BJ (cell line): Measurements from ENCODE around the gene MKRN2. TPM values are rescaled to one million over a fixed set of nuclear protein-coding genes. Genes with fewer than 3 reads are reported as not detected.

Experiments
- CTCF ChIA-PET: fragments of 350-600 bp; formaldehyde crosslinking; extraction: SDS; loops from one replicate; lab custom pipeline; 2021; ENCODE audit warnings: antibody characterized with exemption, inconsistent platforms; lab: Yijun Ruan, JAX
- POLR2A ChIA-PET: fragments of 300-600 bp; sonication (Branson Sonifier 250); formaldehyde crosslinking; extraction: SDS; loops from one replicate; lab custom pipeline; 2021; ENCODE audit warnings: antibody characterized with exemption; lab: Charles Lee
- DNase-seq: peaks from one replicate; pipeline ENCODE4 v3.0.0-alpha.2; 2011; ENCODE audit warnings: low read depth
- H3K27me3 ChIP-seq: 2 replicates; pipeline ENCODE4 v1.6.0; 2011; ENCODE audit warnings: low read length; ENCODE audit not compliant: control insufficient read depth, insufficient read depth
- H3K36me3 ChIP-seq: 2 replicates; pipeline ENCODE4 v1.5.1; 2011; ENCODE audit warnings: low read length; ENCODE audit not compliant: control insufficient read depth, insufficient read depth
- H3K4me3 ChIP-seq: 2 replicates; pipeline ENCODE4 v1.5.1; 2011; ENCODE audit warnings: low read depth, mild to moderate bottlenecking, control low read depth, low read length
- CTCF ChIP-seq: IDR thresholded peaks from 2 replicates; pipeline ENCODE4 v1.5.1; 2011; ENCODE audit warnings: low read depth, mild to moderate bottlenecking, control low read depth, inconsistent platforms, low read length, moderate library complexity; ENCODE audit not compliant: insufficient read depth
- polyA plus RNA-seq: library from polyadenylated mRNA; depleted of rRNA; stranded (reverse); fragments of >200 nt; gene quantifications from 2 replicates; pipeline ENCODE4 v1.2.3, GENCODE V29; 2011

Gene MKRN2
- polyA plus RNA-seq, 1 experiment = 56.2 TPM

GRCh38 chr3:12613250-12613649 lies 56.4 kb downstream of the MKRN2 start:
- no peak overlapping the region for H3K4me3 ChIP-seq
- H3K27me3 ChIP-seq = no peaks in the 10 kb centered on the region
- DNase-seq = no peak
- no peak for TF ChIP-seq CTCF
- ChIA-PET CTCF (interaction anchor here (0.6 to 2.2 kb wide), 2 partner anchors 12 kb away, joined by 3 to 9 read pairs; no protein-coding TSS in a partner anchor), POLR2A (no interaction called here)
- peaks cover 5% of the 10 kb centered on the region for H3K36me3 ChIP-seq

GRCh38 chr3:12615266-12615665 lies 58.4 kb downstream of the MKRN2 start:
- POLR2A ChIA-PET = no interaction called here
- no peak for DNase-seq
- no peak for TF ChIP-seq CTCF
- no peaks in the 10 kb centered on the region for H3K27me3 ChIP-seq
- peaks cover 5% of the 10 kb centered on the region for H3K36me3 ChIP-seq
- CTCF ChIA-PET = interaction anchor here (1.3 kb wide), 1 partner anchor 9 kb away, joined by 3 read pairs; no protein-coding TSS in a partner anchor
- H3K4me3 ChIP-seq = no peak overlapping the region

GRCh38 chr3:12618426-12618825 lies 61.5 kb downstream of the MKRN2 start:
- no peaks in the 10 kb centered on the region; the same call in 1 of the 2 replicates for H3K36me3 ChIP-seq
- no peak for DNase-seq
- H3K27me3 ChIP-seq = no peaks in the 10 kb centered on the region
- CTCF ChIA-PET = interaction anchor here (1.0 kb wide), 1 partner anchor 17 kb away, joined by 3 read pairs; no protein-coding TSS in a partner anchor
- no peak overlapping the region for H3K4me3 ChIP-seq
- POLR2A ChIA-PET = no interaction called here
- TF ChIP-seq CTCF = no peak

GRCh38 chr3:12620305-12620704 lies 63.4 kb downstream of the MKRN2 start:
- POLR2A ChIA-PET = interaction anchor here (0.6 kb wide), 1 partner anchor 16 kb away, joined by 3 read pairs; no protein-coding TSS in a partner anchor
- DNase-seq = no peak
- TF ChIP-seq CTCF = no peak
- no peaks in the 10 kb centered on the region; the same call in 1 of the 2 replicates for H3K36me3 ChIP-seq
- no peaks in the 10 kb centered on the region for H3K27me3 ChIP-seq
- no peak overlapping the region for H3K4me3 ChIP-seq
- CTCF ChIA-PET = interaction anchor here (1.2 kb wide), 1 partner anchor 61 kb away, joined by 3 read pairs; no protein-coding TSS in a partner anchor

GRCh38 chr3:12620729-12621128 lies 63.8 kb downstream of the MKRN2 start:
- no peak overlapping the region for H3K4me3 ChIP-seq
- no peaks in the 10 kb centered on the region; the same call in 1 of the 2 replicates for H3K36me3 ChIP-seq
- no peaks in the 10 kb centered on the region for H3K27me3 ChIP-seq
- CTCF ChIA-PET = interaction anchor here (1.2 kb wide), 1 partner anchor 62 kb away, joined by 3 read pairs; no protein-coding TSS in a partner anchor
- DNase-seq = no peak
- no peak for TF ChIP-seq CTCF
- POLR2A ChIA-PET = interaction anchor here (0.6 kb wide), 1 partner anchor 15 kb away, joined by 3 read pairs; no protein-coding TSS in a partner anchor
